Smooth muscle cell (in vitro differentiated cells): ENCODE data around the gene ABCD1. TPM values are rescaled to one million over a fixed set of nuclear protein-coding genes. Genes with fewer than 3 reads are reported as not detected.
"Not testable (repeated sequence)": the region's sequence is repeated elsewhere in the genome, so short reads cannot be mapped to it uniquely, and the experiment has no call there.

Source experiments
- DNase-seq: peaks from one replicate; lab custom pipeline; 2025; ENCODE audit not compliant: unreplicated experiment; lab: John Stamatoyannopoulos, UW
- H2AFZ ChIP-seq: fragments of 200-600 bp; sonication (generic); 2 replicates; pipeline ENCODE4 v1.6.0; 2016; ENCODE audit warnings: antibody characterized with exemption, low read depth, mild to moderate bottlenecking
- H3F3A ChIP-seq: fragments of 200-600 bp; sonication (generic); 2 replicates; pipeline ENCODE4 v1.6.0; 2017; ENCODE audit warnings: antibody characterized with exemption, low read depth
- H3K27ac ChIP-seq: fragments of 200-600 bp; sonication (generic); 2 replicates; pipeline ENCODE4 v1.5.1; 2016; ENCODE audit warnings: low read depth, mild to moderate bottlenecking
- H3K27me3 ChIP-seq: fragments of 200-600 bp; sonication (generic); 2 replicates; pipeline ENCODE4 v1.6.1; 2016; ENCODE audit warnings: low read depth, mild to moderate bottlenecking
- H3K36me3 ChIP-seq: fragments of 200-600 bp; sonication (generic); 2 replicates; pipeline ENCODE4 v1.5.1; 2016; ENCODE audit warnings: low read depth
- H3K4me1 ChIP-seq: fragments of 200-600 bp; sonication (generic); 2 replicates; pipeline ENCODE4 v1.5.1; 2016; ENCODE audit warnings: low read depth
- H3K4me2 ChIP-seq: fragments of 200-600 bp; sonication (generic); 2 replicates; pipeline ENCODE4 v1.6.0; 2016; ENCODE audit warnings: mild to moderate bottlenecking
- H3K4me3 ChIP-seq: fragments of 200-600 bp; sonication (generic); 2 replicates; pipeline ENCODE4 v1.5.1; 2016; ENCODE audit warnings: mild to moderate bottlenecking
- H3K79me2 ChIP-seq: fragments of 200-600 bp; sonication (generic); 2 replicates; pipeline ENCODE4 v1.6.0; 2016; ENCODE audit warnings: low read depth, mild to moderate bottlenecking
- H3K9ac ChIP-seq: fragments of 200-600 bp; sonication (generic); 2 replicates; pipeline ENCODE4 v1.6.0; 2016; ENCODE audit warnings: low read depth
- H3K9me3 ChIP-seq: fragments of 200-600 bp; sonication (generic); replicated peaks from 2 replicates; pipeline ENCODE4 v1.5.1; 2016; ENCODE audit warnings: low read depth
- H4K20me1 ChIP-seq: fragments of 200-600 bp; sonication (generic); 2 replicates; pipeline ENCODE4 v1.6.0; 2016; ENCODE audit warnings: low read depth
- CTCF ChIP-seq: fragments of 200-600 bp; sonication (generic); IDR thresholded peaks from 2 replicates; pipeline ENCODE4 v1.5.1; 2017; ENCODE audit warnings: borderline replicate concordance, mild to moderate bottlenecking, antibody characterized with exemption; ENCODE audit not compliant: insufficient read depth, poor library complexity, severe bottlenecking
- WGBS: methylation state at CpG from one replicate; pipeline ENCODE4 v1.1.7; 2016; ENCODE audit warnings: low lambda C conversion rate; 5-methylcytosine and 5-hydroxymethylcytosine counted together
- polyA plus RNA-seq: library from polyadenylated mRNA; unstranded; fragments of >200 nt; fragmentation: Nextera tagmentation; extraction: Ambion mirVana; gene quantifications from 2 replicates; pipeline ENCODE4 v1.2.1, GENCODE V29; 2016
- total RNA-seq: library from RNA; depleted of rRNA; stranded (reverse); fragments of >200 nt; gene quantifications from 2 replicates; pipeline ENCODE4 v1.2.3, GENCODE V29; 2014

ABCD1 gene
- total and polyA plus RNA-seq, 2 experiments from 2014 or later, result 6.2 to 10.9 TPM

GRCh38 chrX:153692003-153692402 lies 32.7 kb upstream of the ABCD1 start:
- H4K20me1 ChIP-seq, result peaks cover 27% of the 10 kb centered on the region
- no peaks in the 10 kb centered on the region for H3F3A ChIP-seq
- no peak overlapping the region for H2AFZ ChIP-seq
- no peak for TF ChIP-seq CTCF
- no peak overlapping the region for H3K27ac ChIP-seq
- H3K4me1 ChIP-seq, result no peaks in the 10 kb centered on the region
- no peaks in the 10 kb centered on the region for H3K36me3 ChIP-seq
- H3K9me3 ChIP-seq, result no peaks in the 10 kb centered on the region
- no peak for DNase-seq
- no peak overlapping the region for H3K9ac ChIP-seq
- no peak overlapping the region for H3K4me2 ChIP-seq
- WGBS, result 77% methylated on average over 4 of the region's 4 CpGs
- H3K4me3 ChIP-seq, result no peak overlapping the region
- H3K27me3 ChIP-seq, result no peaks in the 10 kb centered on the region
- no peaks in the 10 kb centered on the region for H3K79me2 ChIP-seq

- WGBS, result 89% methylated on average over 24 of the region's 24 CpGs
- H3K4me3 ChIP-seq, result no peak overlapping the region
Measured at GRCh38 chrX:153692611-153693156, 32.0 kb upstream of the ABCD1 start.

GRCh38 chrX:153693216-153694086 lies 31.2 kb upstream of the ABCD1 start:
- WGBS, result 89% methylated on average over 23 of the region's 31 CpGs
- Histone ChIP-seq H3F3A (no peaks in the 10 kb centered on the region), H2AFZ (no peak overlapping the region), H3K27ac (no peak overlapping the region), H3K36me3 (no peaks in the 10 kb centered on the region), H3K4me3 (no peak overlapping the region), H3K4me1 (no peaks in the 10 kb centered on the region), H3K27me3 (no peaks in the 10 kb centered on the region), H4K20me1 (peaks cover 27% of the 10 kb centered on the region), H3K4me2 (no peak overlapping the region), H3K9me3 (no peaks in the 10 kb centered on the region), H3K9ac (no peak overlapping the region), H3K79me2 (no peaks in the 10 kb centered on the region)
- no peak for TF ChIP-seq CTCF
- no peak for DNase-seq

More at GRCh38 chrX:153692611-153693156, 32.0 kb upstream of the ABCD1 start:
- peaks cover 27% of the 10 kb centered on the region for H4K20me1 ChIP-seq
- no peaks in the 10 kb centered on the region for H3K36me3 ChIP-seq
- H3K9me3 ChIP-seq, result no peaks in the 10 kb centered on the region
- H3F3A ChIP-seq, result no peaks in the 10 kb centered on the region
- no peak for DNase-seq
- no peak overlapping the region for H3K27ac ChIP-seq
- no peaks in the 10 kb centered on the region for H3K79me2 ChIP-seq
- H2AFZ ChIP-seq, result no peak overlapping the region
- no peak overlapping the region for H3K9ac ChIP-seq
- H3K27me3 ChIP-seq, result no peaks in the 10 kb centered on the region
- H3K4me1 ChIP-seq, result no peaks in the 10 kb centered on the region
- H3K4me2 ChIP-seq, result no peak overlapping the region
- TF ChIP-seq CTCF, result no peak

GRCh38 chrX:153694256-153694655 lies 30.4 kb upstream of the ABCD1 start:
- H3F3A ChIP-seq, result not testable (repeated sequence)
- WGBS, result 89% methylated on average over 16 of the region's 16 CpGs

More at GRCh38 chrX:153694256-153694655, 30.4 kb upstream of the ABCD1 start:
- not testable (repeated sequence) for H3K36me3 ChIP-seq, H3K27ac ChIP-seq, H3K79me2 ChIP-seq, H2AFZ ChIP-seq, H3K9me3 ChIP-seq, H3K4me2 ChIP-seq, H3K4me3 ChIP-seq, H3K27me3 ChIP-seq, DNase-seq, H3K4me1 ChIP-seq, H3K9ac ChIP-seq
- peaks cover 26% of the 10 kb centered on the region for H4K20me1 ChIP-seq
